ENCODE measurements around the gene UPP2.

- TF ChIP-seq CTCF (conservative IDR thresholded peaks at IDR 0.05; ENCODE audit: low read depth, low read length) = no peak
- no peak for TF ChIP-seq EZH2phosphoT487 (IDR thresholded peaks at IDR 0.05; ENCODE audit: borderline replicate concordance, low read length)
- no peak for TF ChIP-seq EZH2 (IDR thresholded peaks at IDR 0.05; ENCODE audit: low read length, unreplicated experiment)
These were observed 33.0 kb downstream of the UPP2 start for GRCh38 chr2:158134655-158135054.

All from PC-3 (cell line).